GM23248 (cell line): Measurements from ENCODE around the gene MAPK8. TPM values are rescaled to one million over a fixed set of nuclear protein-coding genes. Genes with fewer than 3 reads are reported as not detected.

ENCODE experiments used
- DNase-seq: peaks from one replicate; pipeline ENCODE4 v3.0.0-alpha.2; 2015
- H2AFZ ChIP-seq: fragments of 200-600 bp; sonication (generic); 2 replicates; pipeline ENCODE4 v1.6.1; 2016; ENCODE audit warnings: antibody characterized with exemption
- H3F3A ChIP-seq: fragments of 200-600 bp; sonication (generic); 2 replicates; pipeline ENCODE4 v1.6.1; 2016; ENCODE audit warnings: mild to moderate bottlenecking, antibody characterized with exemption, mixed run types; ENCODE audit not compliant: insufficient read depth
- H3K27ac ChIP-seq: fragments of 200-600 bp; sonication (generic); 2 replicates; pipeline ENCODE4 v1.5.1; 2016; ENCODE audit warnings: mild to moderate bottlenecking
- H3K27me3 ChIP-seq: fragments of 200-600 bp; sonication (generic); replicated peaks from 2 replicates; pipeline ENCODE4 v1.6.1; 2016; ENCODE audit warnings: mild to moderate bottlenecking; ENCODE audit not compliant: insufficient read depth
- H3K36me3 ChIP-seq: fragments of 200-600 bp; sonication (generic); 2 replicates; pipeline ENCODE4 v1.6.1; 2016; ENCODE audit warnings: low read depth, mild to moderate bottlenecking
- H3K4me1 ChIP-seq: fragments of 200-600 bp; sonication (generic); 2 replicates; pipeline ENCODE4 v1.6.1; 2016; ENCODE audit warnings: mild to moderate bottlenecking; ENCODE audit not compliant: insufficient read depth
- H3K4me2 ChIP-seq: fragments of 200-600 bp; sonication (generic); one replicate; pipeline ENCODE4 v1.6.1; 2016; ENCODE audit warnings: mild to moderate bottlenecking; ENCODE audit not compliant: unreplicated experiment
- H3K4me3 ChIP-seq: fragments of 200-600 bp; sonication (generic); 2 replicates; pipeline ENCODE4 v1.5.1; 2016; ENCODE audit warnings: mild to moderate bottlenecking
- H3K79me2 ChIP-seq: fragments of 200-600 bp; sonication (generic); 2 replicates; pipeline ENCODE4 v1.6.1; 2016; ENCODE audit warnings: mild to moderate bottlenecking; ENCODE audit not compliant: insufficient read depth
- H3K9ac ChIP-seq: fragments of 200-600 bp; sonication (generic); 2 replicates; pipeline ENCODE4 v1.6.1; 2016; ENCODE audit warnings: mild to moderate bottlenecking
- H3K9me2 ChIP-seq: fragments of 200-600 bp; sonication (generic); 2 replicates; pipeline ENCODE4 v1.6.1; 2016; ENCODE audit warnings: mixed run types, mild to moderate bottlenecking, moderate library complexity; ENCODE audit not compliant: insufficient read depth
- H3K9me3 ChIP-seq: fragments of 200-600 bp; sonication (generic); one replicate; pipeline ENCODE4 v1.6.1; 2017; ENCODE audit warnings: low read depth
- H4K20me1 ChIP-seq: fragments of 200-600 bp; sonication (generic); 2 replicates; pipeline ENCODE4 v1.6.0; 2016; ENCODE audit not compliant: insufficient read depth
- EZH2 ChIP-seq: fragments of 200-600 bp; sonication (generic); IDR thresholded peaks from 2 replicates; pipeline ENCODE4 v1.6.1; 2018; ENCODE audit warnings: antibody characterized with exemption, mild to moderate bottlenecking; ENCODE audit not compliant: insufficient read depth, poor library complexity, severe bottlenecking
- EZH2phosphoT487 ChIP-seq: fragments of 200-600 bp; sonication (generic); IDR thresholded peaks from 2 replicates; pipeline ENCODE4 v1.6.1; 2018; ENCODE audit warnings: antibody characterized with exemption, moderate library complexity, mild to moderate bottlenecking, low read depth; ENCODE audit not compliant: insufficient read depth
- WGBS, 2 experiments: methylation state at CpG; one replicate each; pipeline ENCODE4 v1.1.6; 2015 to 2017; ENCODE audit warnings: low lambda C conversion rate in 2 of 2, low coverage in 1 of 2; ENCODE audit errors: missing lambda C conversion rate in 2 of 2; 5-methylcytosine and 5-hydroxymethylcytosine counted together
- in situ Hi-C: fragments of 300-500 bp; cut with MboI; formaldehyde crosslinking; loops from 2 replicates; pipeline ENCODE4 v1.15.0; 2020
- polyA plus RNA-seq: library from polyadenylated mRNA; unstranded; fragments of >200 nt; fragmentation: Nextera tagmentation; extraction: Ambion mirVana; gene quantifications from 2 replicates; pipeline ENCODE4 v1.2.1, GENCODE V29; 2016
- total RNA-seq: library from RNA; depleted of rRNA; stranded (reverse); fragments of >200 nt; shearing (Covaris generic); gene quantifications from 2 replicates; pipeline ENCODE4 v1.2.3, GENCODE V29; 2014

The MAPK8 gene
- total and polyA plus RNA-seq, 2 experiments from 2014 or later, result 44.4 to 78.7 TPM

DNA sequence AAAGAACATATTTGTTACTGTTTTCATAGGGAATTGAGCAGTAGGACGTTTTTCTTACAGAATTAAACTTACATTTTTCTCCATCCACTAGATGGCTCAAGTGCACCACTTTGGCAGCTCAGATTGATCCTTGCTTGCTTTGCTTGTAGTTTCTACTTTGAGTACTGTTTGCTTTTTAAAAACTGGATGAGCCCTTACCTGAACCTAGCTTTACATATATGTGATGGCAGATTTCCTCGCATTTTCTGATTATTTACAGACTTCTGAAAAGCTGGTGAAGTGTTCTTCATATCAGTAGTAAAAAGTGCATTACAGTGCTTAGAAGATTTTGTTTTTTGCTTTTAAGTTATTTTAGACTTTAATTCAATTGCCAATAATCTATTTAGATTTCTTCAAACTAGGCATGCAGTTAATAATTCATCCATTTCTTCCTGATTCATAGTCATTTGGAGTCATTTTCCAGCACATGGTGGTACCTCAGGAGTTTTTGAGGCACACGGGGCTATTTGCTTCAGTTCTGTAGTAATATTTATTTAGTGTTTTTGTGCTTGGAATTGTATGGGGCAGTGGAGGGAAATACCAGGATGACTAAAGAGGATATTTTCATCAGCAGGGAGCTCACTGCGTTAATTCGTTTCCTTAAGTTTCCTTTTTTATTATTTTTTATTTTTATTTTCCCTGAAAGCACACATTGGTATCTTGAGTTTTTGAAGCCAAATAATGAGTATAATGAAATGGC lies 57.3 kb downstream of the MAPK8 start:
- Histone ChIP-seq H4K20me1 (0 out of 2 replicates have a peak, but pooled peaks cover 2% of the 10 kb centered on the region), H3F3A (peaks cover 37% of the 10 kb centered on the region), H3K79me2 (peaks cover 95% of the 10 kb centered on the region), H3K9me2 (no peaks in the 10 kb centered on the region), H3K9me3 (no peaks in the 10 kb centered on the region), H2AFZ (no peak overlapping the region), H3K4me2 (peak overlapping the region; percentile 33), H3K27me3 (no peaks in the 10 kb centered on the region), H3K4me3 (peak overlapping the region; percentile 32), H3K9ac (peak overlapping the region; percentile 13), H3K36me3 (no peaks in the 10 kb centered on the region), H3K27ac (peak overlapping the region; percentile 45), H3K4me1 (peaks cover 33% of the 10 kb centered on the region)
- WGBS, 2 experiments, result 0 to 4% methylated on average over 5 of the region's 5 CpGs
- peak; percentile 81 for DNase-seq
- in situ Hi-C loops, result loop anchor here (10.0 kb wide), 2 partner anchors 161 to 291 kb away; no protein-coding TSS in a partner anchor
- TF ChIP-seq EZH2phosphoT487 (no peak), EZH2 (no peak)

DNA sequence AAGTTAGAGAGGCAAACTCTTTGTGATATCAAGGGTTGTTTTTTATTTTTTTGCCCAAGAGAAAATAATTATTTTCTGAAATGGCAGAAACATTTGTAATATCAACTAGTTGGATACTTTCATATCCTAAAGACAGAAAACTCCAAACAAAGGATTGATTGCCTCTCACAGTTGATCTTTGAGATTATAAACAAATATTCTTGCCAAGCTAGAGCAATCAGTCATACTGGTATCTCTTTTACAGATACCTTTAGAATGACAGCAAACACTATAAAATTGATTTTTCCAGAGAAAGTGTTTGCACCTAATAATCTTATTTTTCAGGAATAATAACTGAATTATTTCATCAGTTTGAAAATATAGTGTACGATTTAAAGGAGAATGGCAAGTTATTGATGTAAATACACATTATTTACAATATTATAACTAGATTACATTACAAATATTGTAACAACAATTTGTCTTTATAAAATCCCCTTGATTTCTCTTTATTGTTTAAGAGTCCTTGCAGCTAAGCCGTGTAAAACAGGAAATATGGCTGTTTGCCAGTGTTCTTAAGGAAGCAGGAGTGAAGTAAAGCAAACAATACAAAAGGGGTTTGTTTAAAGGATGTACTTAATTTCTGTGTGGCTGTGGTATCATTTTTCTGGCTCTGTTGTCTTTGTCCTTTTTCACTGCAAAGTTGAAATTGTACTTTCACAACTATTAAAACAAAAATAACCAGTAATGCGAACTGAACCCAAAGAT lies 58.4 kb downstream of the MAPK8 start:
- TF ChIP-seq EZH2phosphoT487 (no peak), EZH2 (no peak)
- no peaks in the 10 kb centered on the region for H3K9me2 ChIP-seq
- no peaks in the 10 kb centered on the region for H3K9me3 ChIP-seq
- no peak overlapping the region for H2AFZ ChIP-seq
- H3K4me1 ChIP-seq, result peaks cover 33% of the 10 kb centered on the region
- peak; percentile 80 for DNase-seq
- H3K36me3 ChIP-seq, result no peaks in the 10 kb centered on the region
- no peaks in the 10 kb centered on the region for H4K20me1 ChIP-seq
- peak overlapping the region; percentile 45 for H3K27ac ChIP-seq
- WGBS, 2 experiments, result 51 to 55% methylated on average over 3 of the region's 3 CpGs
- in situ Hi-C loops, result loop anchor here (10.0 kb wide), 2 partner anchors 160 to 290 kb away; no protein-coding TSS in a partner anchor
- H3K4me2 ChIP-seq, result peak overlapping the region; percentile 33
- peak overlapping the region; percentile 32 for H3K4me3 ChIP-seq
- H3F3A ChIP-seq, result peaks cover 37% of the 10 kb centered on the region
- H3K79me2 ChIP-seq, result peaks cover 95% of the 10 kb centered on the region
- H3K9ac ChIP-seq, result peak overlapping the region; percentile 13
- H3K27me3 ChIP-seq, result no peaks in the 10 kb centered on the region

DNA sequence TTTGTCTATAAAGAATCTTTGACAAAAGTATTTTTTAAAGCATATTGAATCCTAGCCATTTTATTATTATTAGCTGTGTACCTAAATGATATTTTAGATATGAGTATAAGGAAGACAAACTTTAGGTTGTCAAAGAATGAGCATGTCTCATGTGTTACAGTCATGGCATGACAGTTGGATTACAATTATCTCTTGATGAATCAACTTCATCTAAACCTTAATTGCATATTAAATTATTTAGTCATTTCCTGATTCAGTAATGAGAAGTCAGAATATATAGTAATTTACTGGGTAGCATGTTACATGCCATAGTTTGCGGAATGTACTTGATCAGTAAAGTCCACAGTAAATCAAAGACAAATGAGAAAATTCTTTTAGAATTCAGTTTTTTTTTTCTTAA lies 59.2 kb downstream of the MAPK8 start:
- WGBS, 2 experiments, result 19 to 45% methylated on average over 1 of the region's 1 CpG
- peaks cover 95% of the 10 kb centered on the region for H3K79me2 ChIP-seq
- 0 out of 2 replicates have a peak overlapping the region, but pooled peaks have one; percentile 13 for H3K9ac ChIP-seq
- H3K9me3 ChIP-seq, result no peaks in the 10 kb centered on the region
- H3K4me3 ChIP-seq, result peak overlapping the region; percentile 16
- no peaks in the 10 kb centered on the region for H3K36me3 ChIP-seq
- H2AFZ ChIP-seq, result no peak overlapping the region
- peak; percentile 43 for DNase-seq
- H3K27ac ChIP-seq, result peak overlapping the region; percentile 45
- H3F3A ChIP-seq, result peaks cover 37% of the 10 kb centered on the region
- peaks cover 33% of the 10 kb centered on the region for H3K4me1 ChIP-seq
- in situ Hi-C loops, result loop anchor here (10.0 kb wide), 2 partner anchors 159 to 289 kb away; no protein-coding TSS in a partner anchor
- H4K20me1 ChIP-seq, result no peaks in the 10 kb centered on the region
- peak overlapping the region; percentile 33 for H3K4me2 ChIP-seq
- no peaks in the 10 kb centered on the region for H3K27me3 ChIP-seq
- TF ChIP-seq EZH2phosphoT487 (no peak), EZH2 (no peak)
- H3K9me2 ChIP-seq, result no peaks in the 10 kb centered on the region

DNA sequence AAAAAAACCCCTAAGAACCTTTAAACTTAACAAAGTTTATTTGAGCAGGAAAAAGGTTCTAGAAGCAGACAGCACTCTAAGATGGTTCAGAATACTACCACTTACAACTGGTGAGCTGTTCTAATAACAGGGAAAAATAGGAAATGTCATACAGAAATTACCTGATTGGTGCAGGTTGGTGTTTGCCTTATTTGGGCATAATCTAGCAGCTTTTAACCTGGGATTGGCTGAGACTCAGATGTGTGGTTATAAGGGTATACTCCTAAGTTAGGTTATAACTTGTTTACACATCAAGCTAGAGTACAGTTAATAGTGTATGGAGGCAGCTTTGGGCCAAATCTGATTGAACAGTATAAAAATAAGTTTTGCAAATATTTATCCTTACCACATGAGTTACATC lies 59.8 kb downstream of the MAPK8 start:
- Histone ChIP-seq H3K4me3 (no peak overlapping the region), H3F3A (peaks cover 37% of the 10 kb centered on the region), H3K9me2 (no peaks in the 10 kb centered on the region), H3K79me2 (peaks cover 95% of the 10 kb centered on the region), H2AFZ (no peak overlapping the region), H3K9me3 (no peaks in the 10 kb centered on the region), H3K9ac (no peak overlapping the region), H3K4me2 (peak overlapping the region; percentile 33), H3K36me3 (no peaks in the 10 kb centered on the region), H3K4me1 (peaks cover 33% of the 10 kb centered on the region), H3K27me3 (no peaks in the 10 kb centered on the region), H3K27ac (no peak overlapping the region), H4K20me1 (no peaks in the 10 kb centered on the region)
- in situ Hi-C loops, result loop anchor here (10.0 kb wide), 2 partner anchors 159 to 289 kb away; no protein-coding TSS in a partner anchor
- DNase-seq, result no peak
- TF ChIP-seq EZH2 (no peak), EZH2phosphoT487 (no peak)
